Fibroblast of pulmonary artery (primary cell): ENCODE results near the gene RNF220.

Source experiments
- DNase-seq: peaks from one replicate; pipeline ENCODE4 v3.0.0-alpha.2; 2010; ENCODE audit warnings: low read depth
- H3K4me3 ChIP-seq: replicated peaks from 2 replicates; pipeline ENCODE4 v1.5.1; 2011; ENCODE audit warnings: low read depth, mild to moderate bottlenecking, control low read depth, low read length, moderate library complexity
- TF ChIP-seq, protein P1 (sequence below): IDR thresholded peaks from 2 replicates; pipeline ENCODE4 v1.5.1; 2011; ENCODE audit warnings: mild to moderate bottlenecking, control low read depth, low read length, inconsistent platforms; ENCODE audit errors: missing control alignments

Gene RNF220

GRCh38 chr1:44543786-44544185 is 138.7 kb downstream of the RNF220 start:
- H3K4me3 ChIP-seq: no peak overlapping the region
- TF ChIP-seq, protein P1, sequence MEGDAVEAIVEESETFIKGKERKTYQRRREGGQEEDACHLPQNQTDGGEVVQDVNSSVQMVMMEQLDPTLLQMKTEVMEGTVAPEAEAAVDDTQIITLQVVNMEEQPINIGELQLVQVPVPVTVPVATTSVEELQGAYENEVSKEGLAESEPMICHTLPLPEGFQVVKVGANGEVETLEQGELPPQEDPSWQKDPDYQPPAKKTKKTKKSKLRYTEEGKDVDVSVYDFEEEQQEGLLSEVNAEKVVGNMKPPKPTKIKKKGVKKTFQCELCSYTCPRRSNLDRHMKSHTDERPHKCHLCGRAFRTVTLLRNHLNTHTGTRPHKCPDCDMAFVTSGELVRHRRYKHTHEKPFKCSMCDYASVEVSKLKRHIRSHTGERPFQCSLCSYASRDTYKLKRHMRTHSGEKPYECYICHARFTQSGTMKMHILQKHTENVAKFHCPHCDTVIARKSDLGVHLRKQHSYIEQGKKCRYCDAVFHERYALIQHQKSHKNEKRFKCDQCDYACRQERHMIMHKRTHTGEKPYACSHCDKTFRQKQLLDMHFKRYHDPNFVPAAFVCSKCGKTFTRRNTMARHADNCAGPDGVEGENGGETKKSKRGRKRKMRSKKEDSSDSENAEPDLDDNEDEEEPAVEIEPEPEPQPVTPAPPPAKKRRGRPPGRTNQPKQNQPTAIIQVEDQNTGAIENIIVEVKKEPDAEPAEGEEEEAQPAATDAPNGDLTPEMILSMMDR: no peak
- no peak for DNase-seq

DNA sequence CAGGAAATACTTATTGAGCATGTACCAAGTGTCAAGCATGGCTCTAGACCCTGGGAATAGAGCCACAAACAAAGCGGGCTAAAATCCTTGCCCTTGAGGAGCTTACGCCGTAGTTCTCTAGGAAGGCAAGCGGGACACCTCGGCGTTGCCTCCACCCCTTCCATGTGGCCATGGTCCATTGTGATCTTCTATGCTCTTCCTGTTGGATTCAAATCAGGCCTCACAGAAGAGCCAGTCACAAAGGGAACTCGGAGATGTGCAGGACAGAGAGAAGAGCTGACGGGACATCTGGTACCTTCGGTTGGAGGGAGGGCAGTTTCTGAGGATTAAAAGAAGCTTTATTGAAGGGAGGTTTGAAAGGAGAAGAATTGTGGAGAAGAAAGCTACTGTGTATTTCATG is 139.9 kb downstream of the RNF220 start:
- TF ChIP-seq, protein P1: no peak
- DNase-seq: no peak
- no peak overlapping the region for H3K4me3 ChIP-seq

DNA sequence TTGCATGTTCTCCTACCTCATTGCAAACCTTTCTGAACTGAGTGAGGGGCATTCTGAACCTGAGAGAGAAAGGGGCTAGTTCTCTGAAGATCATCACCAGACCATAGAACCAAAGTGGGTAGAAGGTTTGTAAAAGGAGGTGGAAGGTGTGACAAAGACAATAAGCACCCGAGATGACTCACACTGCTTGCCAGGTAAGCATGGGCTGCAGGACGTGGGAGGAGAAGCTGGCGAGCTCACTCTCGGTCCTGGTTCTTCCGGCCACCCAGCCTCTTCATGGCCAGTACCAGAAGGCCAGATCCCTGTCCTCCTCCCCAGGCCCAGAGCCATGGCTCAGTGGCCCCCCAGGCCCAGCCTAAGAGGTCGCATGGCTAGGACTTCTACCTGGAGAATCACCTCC is 140.9 kb downstream of the RNF220 start:
- no peak for DNase-seq
- H3K4me3 ChIP-seq: no peak overlapping the region
- TF ChIP-seq, protein P1: no peak

DNA sequence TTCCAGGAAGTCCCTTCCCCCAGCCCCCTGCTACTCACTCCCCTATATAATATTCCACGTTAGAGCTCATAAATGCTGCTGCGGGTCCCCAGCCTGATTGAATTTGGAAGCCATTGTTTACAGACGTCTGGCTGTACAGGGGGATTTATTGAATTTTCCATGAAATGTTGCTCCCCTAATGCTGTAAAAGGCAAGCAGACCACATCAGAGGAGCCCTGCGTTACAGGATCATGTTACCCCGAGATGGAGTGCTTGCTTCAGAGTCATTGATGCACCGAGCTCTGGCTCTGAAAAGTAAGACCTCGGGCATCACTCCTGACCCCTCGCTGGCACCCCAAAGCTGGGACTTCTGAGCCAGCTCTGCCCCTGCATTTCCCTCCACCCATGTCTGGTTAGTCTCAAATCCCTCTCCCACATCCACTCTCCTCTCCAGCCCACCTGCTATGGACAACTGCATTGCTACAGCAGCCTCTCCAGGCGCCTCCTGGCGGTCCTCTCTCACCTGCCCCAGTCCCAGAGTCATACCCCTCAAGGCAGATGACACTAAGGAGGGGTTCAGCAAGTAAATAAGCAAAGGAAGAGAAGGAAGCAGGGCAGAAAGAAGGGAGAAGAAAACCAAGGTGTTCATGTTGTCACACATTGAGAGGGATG is 141.5 kb downstream of the RNF220 start:
- DNase-seq: no peak
- TF ChIP-seq, protein P1: no peak
- H3K4me3 ChIP-seq: no peak overlapping the region

DNA sequence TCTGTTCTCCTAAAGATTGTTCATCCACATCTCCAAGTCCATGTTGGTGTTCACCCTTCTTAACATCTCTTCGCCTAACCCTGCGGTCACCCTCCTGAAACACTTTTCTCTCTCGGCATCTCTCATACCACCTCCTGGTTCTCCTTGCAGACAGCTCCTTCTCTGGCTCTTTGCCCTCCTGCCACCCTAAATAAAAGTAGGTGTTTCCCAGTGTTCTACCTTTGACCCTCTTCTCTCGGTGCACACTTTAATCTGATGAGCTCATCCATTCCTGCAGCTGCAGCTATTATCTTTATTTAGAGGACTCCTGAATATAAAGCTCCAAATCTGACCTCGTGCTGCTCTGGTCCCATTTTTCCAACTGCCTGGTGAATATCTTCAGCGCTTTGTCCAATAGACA is 142.3 kb downstream of the RNF220 start:
- TF ChIP-seq, protein P1: no peak
- DNase-seq: no peak
- no peak overlapping the region for H3K4me3 ChIP-seq

DNA sequence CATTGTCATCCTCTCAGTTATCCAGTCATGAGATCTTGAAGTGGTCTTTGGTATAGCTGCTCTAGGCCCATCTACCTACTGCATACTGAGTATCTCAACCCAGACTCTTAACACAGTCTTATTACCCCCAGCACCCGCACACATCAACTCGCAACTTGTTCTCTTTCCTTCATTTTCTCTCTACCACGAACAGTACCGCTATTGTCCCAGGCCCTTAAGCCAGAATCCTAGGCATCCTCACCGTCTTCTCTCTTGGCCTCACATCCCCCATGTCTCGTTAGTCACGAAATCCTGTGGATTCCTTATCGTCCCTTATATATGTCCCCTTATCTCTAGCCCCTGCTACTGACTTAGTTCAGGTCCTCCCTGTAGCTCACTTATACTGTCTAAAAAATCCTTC is 142.8 kb downstream of the RNF220 start:
- DNase-seq: no peak
- TF ChIP-seq, protein P1: no peak
- H3K4me3 ChIP-seq: no peak overlapping the region

DNA sequence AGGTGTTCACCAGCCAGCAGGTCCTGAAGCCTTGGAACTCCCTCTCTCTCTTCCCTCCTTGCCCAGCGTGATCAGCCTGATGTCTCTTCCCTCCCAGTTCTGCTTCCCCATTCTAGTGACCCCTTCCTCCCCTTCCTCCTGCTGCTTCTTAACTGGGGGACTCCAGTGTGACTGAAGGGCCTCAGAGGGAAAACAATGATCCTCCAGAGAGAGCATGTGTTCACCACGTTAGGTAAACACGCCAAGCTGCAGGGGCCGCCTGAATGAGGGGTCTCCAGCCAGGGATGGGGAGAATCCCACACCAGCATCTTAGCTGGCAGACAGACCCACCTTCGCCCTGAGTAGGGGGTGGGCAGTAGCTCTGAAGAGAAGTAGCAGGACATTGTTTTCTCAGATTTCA is 144.5 kb downstream of the RNF220 start:
- DNase-seq: no peak
- H3K4me3 ChIP-seq: no peak overlapping the region
- TF ChIP-seq, protein P1: no peak
